Daoy (cell line): Measurements from ENCODE around the gene C1orf198. TPM values are rescaled to one million over a fixed set of nuclear protein-coding genes. Genes with fewer than 3 reads are reported as not detected.
"Not testable (repeated sequence)": the region's sequence is repeated elsewhere in the genome, so short reads cannot be mapped to it uniquely, and the experiment has no call there.

ENCODE experiments used
- DNase-seq: peaks from one replicate; pipeline ENCODE4 v3.0.0-alpha.2; 2015; ENCODE audit warnings: low read depth
- total RNA-seq: library from RNA; depleted of rRNA; stranded (reverse); fragments of >200 nt; shearing (Covaris generic); gene quantifications from 2 replicates; pipeline ENCODE4 v1.2.3, GENCODE V29; 2014

Gene C1orf198
- total RNA-seq, 1 experiment from 2014 or later = 20.3 TPM

GRCh38 chr1:230860617-230861384 lies 7.5 kb downstream of the C1orf198 start:
- no peak for DNase-seq

- peak; percentile 23 for DNase-seq
These were observed 9.2 kb downstream of the C1orf198 start for GRCh38 chr1:230858918-230859729.

- DNase-seq = no peak
These were observed 10.0 kb downstream of the C1orf198 start for GRCh38 chr1:230858236-230858820.

- no peak for DNase-seq
These were observed 10.5 kb downstream of the C1orf198 start for GRCh38 chr1:230857822-230858221.

GRCh38 chr1:230857077-230857476 lies 11.2 kb downstream of the C1orf198 start:
- DNase-seq = peak; percentile 52

GRCh38 chr1:230855886-230856285 lies 12.4 kb downstream of the C1orf198 start:
- DNase-seq = no peak

- no peak for DNase-seq
These were observed 13.9 kb downstream of the C1orf198 start for GRCh38 chr1:230854423-230854822.

- no peak for DNase-seq
These were observed 14.6 kb downstream of the C1orf198 start for GRCh38 chr1:230853731-230854130.

GRCh38 chr1:230852959-230853358 lies 15.4 kb downstream of the C1orf198 start:
- no peak for DNase-seq

GRCh38 chr1:230851291-230851691 lies 17.0 kb downstream of the C1orf198 start:
- no peak for DNase-seq

GRCh38 chr1:230850547-230850946 lies 17.8 kb downstream of the C1orf198 start:
- DNase-seq = no peak

- DNase-seq = peak; percentile 85
These were observed 18.7 kb downstream of the C1orf198 start for GRCh38 chr1:230849451-230850224.

GRCh38 chr1:230848235-230848634 lies 20.1 kb downstream of the C1orf198 start:
- no peak for DNase-seq

- DNase-seq = not testable (repeated sequence)
These were observed 23.1 kb downstream of the C1orf198 start for GRCh38 chr1:230845184-230845583.

- no peak for DNase-seq
These were observed 23.8 kb downstream of the C1orf198 start for GRCh38 chr1:230844561-230844960.

GRCh38 chr1:230843503-230844309 lies 24.6 kb downstream of the C1orf198 start:
- no peak for DNase-seq

GRCh38 chr1:230842801-230843200 lies 25.5 kb downstream of the C1orf198 start:
- DNase-seq = no peak

GRCh38 chr1:230839173-230839572 lies 29.1 kb downstream of the C1orf198 start:
- DNase-seq = no peak

GRCh38 chr1:230836793-230837192 lies 31.5 kb downstream of the C1orf198 start:
- DNase-seq = no peak

- DNase-seq = no peak
These were observed 32.0 kb downstream of the C1orf198 start for GRCh38 chr1:230836347-230836746.

- no peak for DNase-seq
These were observed 34.0 kb downstream of the C1orf198 start for GRCh38 chr1:230834292-230834691.
